ENCODE measurements around the gene NCKAP5L. TPM values are rescaled to one million over a fixed set of nuclear protein-coding genes. Genes with fewer than 3 reads are reported as not detected.

The NCKAP5L gene
- total RNA-seq, 2 donors from 2014 or later = 5.5 to 7.5 TPM

DNA sequence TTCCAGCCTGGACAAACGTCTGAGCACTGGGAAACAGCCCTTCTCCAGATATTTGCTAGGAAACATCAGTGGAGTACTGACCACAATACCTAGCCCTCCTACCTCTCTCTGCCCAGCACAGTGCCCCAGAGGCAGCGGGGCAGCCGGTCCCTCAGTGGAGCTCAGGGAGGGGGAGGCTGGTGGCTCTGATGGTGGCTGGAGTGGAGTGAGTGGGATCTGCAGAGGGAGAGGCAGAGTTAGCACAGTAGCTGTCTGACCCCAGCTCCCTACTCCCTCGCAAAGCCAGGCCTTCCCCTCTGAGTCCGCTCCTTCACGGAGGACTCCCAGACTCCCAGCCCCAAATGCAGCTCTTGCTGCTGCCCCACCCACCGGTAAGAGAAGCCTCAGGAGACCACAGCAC is 30.0 kb downstream of the NCKAP5L start:
- Mint-ChIP-seq H3K36me3 (no peaks in the 10 kb centered on the region), H3K27ac (no peak overlapping the region), H3K9me3 (no peaks in the 10 kb centered on the region)
- DNase-seq (ENCODE audit: low spot score in 2 of 2) (no peak), ATAC-seq (no peak)

DNA sequence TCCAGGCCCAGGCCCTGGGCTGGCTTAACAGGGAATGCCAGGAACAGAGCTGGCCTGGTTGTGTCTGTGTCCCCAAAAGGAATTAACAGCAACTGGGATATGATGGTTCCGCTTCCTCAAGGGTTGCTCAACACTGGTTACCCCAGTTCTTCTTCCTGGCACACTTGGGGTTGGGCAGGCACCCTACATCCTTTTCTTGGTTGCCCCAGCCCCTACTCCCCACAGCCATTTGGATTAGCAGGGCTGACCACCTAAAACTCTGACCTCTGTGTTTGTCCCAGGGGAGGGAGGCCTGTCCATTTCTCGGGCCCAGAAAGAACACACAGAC is 30.8 kb downstream of the NCKAP5L start:
- H3K27ac Mint-ChIP-seq = peak overlapping the region in 1 of 2 donors; percentile 60
- ATAC-seq = no peak
- DNase-seq (ENCODE audit: low spot score in 2 of 2) = no peak
- H3K36me3 Mint-ChIP-seq = no peaks in the 10 kb centered on the region
- no peaks in the 10 kb centered on the region for H3K9me3 Mint-ChIP-seq

GRCh38 chr12:49796606-49797448 is 31.4 kb downstream of the NCKAP5L start:
- DNase-seq (ENCODE audit: low spot score in 2 of 2) (no peak), ATAC-seq (no peak)
- no peak overlapping the region for H3K27ac Mint-ChIP-seq

GRCh38 chr12:49796155-49796554 is 32.1 kb downstream of the NCKAP5L start:
- no peaks in the 10 kb centered on the region for H3K36me3 Mint-ChIP-seq

More at GRCh38 chr12:49796606-49797448, 31.4 kb downstream of the NCKAP5L start:
- H3K9me3 Mint-ChIP-seq = no peaks in the 10 kb centered on the region
- no peaks in the 10 kb centered on the region for H3K36me3 Mint-ChIP-seq

DNA sequence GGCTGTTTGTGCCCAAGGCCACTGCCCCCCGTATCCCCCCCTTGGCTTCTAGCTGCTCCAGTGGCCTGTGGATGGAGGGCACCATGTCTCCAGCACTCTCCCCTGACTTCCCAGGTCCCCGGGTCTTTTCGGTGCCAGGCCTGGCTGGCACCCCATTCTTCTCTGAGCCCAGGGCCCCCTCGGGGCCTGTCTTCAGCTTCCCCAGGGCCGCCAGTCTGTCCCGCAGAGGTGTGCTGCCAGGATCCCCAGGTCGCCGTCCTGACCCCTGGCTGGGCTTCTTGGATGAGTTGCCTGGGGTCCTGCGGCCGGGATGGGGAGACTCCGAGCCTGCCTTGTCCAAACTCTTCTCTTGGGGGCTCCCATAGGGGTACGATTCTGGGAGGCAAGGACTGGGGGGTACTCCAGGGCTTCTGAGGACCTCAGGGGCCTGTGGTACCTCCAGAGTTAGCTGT is 32.5 kb downstream of the NCKAP5L start:
- DNase-seq (ENCODE audit: low spot score in 2 of 2) = no peak
- no peak for ATAC-seq
- peak overlapping the region in 1 of 2 donors; percentile 15 for H3K27ac Mint-ChIP-seq
- H3K36me3 Mint-ChIP-seq = no peaks in the 10 kb centered on the region
- no peaks in the 10 kb centered on the region for H3K9me3 Mint-ChIP-seq

More at GRCh38 chr12:49796155-49796554, 32.1 kb downstream of the NCKAP5L start:
- Mint-ChIP-seq H3K9me3 (no peaks in the 10 kb centered on the region), H3K27ac (peak overlapping the region; percentile 15 to 50)
- DNase-seq (ENCODE audit: low spot score in 2 of 2) (no peak), ATAC-seq (no peak)

- no peak for ATAC-seq
- no peaks in the 10 kb centered on the region for H3K36me3 Mint-ChIP-seq
These were observed 33.2 kb downstream of the NCKAP5L start for GRCh38 chr12:49794811-49795653.

DNA sequence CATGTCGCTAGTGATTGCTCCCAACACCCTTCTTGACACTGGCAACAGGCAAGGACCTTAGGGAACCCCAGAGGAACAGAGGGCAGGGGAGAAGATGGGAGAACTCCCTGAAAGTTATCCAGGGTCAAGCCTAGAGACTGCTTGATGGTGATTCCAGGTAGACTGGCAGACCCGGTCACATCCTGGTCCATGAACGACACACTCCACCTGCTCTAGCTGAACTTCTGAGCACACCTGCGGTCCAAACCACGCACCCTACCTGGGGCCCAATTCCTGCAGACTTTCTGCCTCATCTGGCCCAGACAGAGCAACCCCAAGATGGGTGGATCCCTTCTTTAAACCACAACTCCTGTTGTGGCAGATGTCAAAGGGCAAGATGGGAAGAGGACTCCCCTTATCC is 34.2 kb downstream of the NCKAP5L start:
- ATAC-seq (no peak), DNase-seq (ENCODE audit: low spot score in 2 of 2) (no peak)
- Mint-ChIP-seq H3K9me3 (no peaks in the 10 kb centered on the region), H3K36me3 (no peaks in the 10 kb centered on the region), H3K27ac (peak overlapping the region in 1 of 2 donors; percentile 4)

More at GRCh38 chr12:49794811-49795653, 33.2 kb downstream of the NCKAP5L start:
- Mint-ChIP-seq H3K27ac (peak overlapping the region in 1 of 2 donors; percentile 15), H3K9me3 (no peaks in the 10 kb centered on the region)
- no peak for DNase-seq (ENCODE audit: low spot score in 2 of 2)

DNA sequence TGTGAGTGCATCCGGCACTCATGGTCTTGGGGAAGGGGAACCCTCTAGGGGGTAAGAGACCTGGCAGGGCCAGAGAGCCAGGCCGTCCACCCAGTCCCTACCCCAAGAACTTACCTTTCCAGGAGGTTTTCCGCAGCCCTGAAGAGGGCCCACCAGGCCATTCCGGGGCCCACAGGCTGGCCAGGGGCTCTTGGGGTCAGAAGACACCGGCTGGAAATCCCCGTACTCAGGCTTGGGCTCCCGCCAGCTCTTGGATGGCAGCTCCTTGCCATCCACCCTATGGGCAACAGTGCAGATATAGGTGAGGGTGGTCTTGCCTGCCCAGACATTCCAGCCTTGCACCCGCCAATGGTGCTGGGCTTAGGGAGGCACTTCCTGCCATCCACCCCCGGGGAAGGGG is 34.6 kb downstream of the NCKAP5L start:
- no peaks in the 10 kb centered on the region for H3K36me3 Mint-ChIP-seq
- H3K9me3 Mint-ChIP-seq = no peaks in the 10 kb centered on the region
- ATAC-seq = no peak
- DNase-seq (ENCODE audit: low spot score in 2 of 2) = no peak
- H3K27ac Mint-ChIP-seq = no peak overlapping the region

DNA sequence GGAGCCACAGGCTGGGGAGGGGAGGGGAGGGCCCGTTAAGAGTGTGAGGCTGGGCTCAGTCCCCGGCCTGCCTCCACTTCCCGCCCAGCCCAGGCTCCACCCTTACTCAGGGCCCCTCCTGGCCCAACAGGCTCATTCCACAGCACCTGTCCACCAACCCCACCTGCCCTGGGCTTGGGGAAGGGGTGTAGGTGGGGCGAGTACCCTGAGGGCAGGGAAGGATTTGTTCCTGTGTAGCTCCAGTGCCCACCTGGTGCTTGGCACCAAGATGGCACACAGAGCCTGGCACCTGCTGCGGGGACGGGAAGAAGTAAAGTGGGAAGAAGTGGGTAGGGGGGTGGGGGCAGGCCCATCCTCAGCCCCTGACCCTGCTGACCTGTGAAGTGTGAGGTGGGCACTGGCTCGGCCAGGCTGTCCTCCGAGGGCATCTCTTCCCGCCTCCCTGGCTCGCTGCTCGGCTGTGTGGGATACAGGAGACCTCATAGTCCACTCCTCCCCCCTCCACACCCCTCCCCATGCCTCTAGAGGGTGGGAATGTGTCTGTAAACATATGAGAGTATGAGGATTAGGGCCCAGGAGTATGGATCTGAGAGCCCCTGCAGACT is 35.1 kb downstream of the NCKAP5L start:
- DNase-seq (ENCODE audit: low spot score in 2 of 2) (no peak), ATAC-seq (no peak)
- no peaks in the 10 kb centered on the region for H3K36me3 Mint-ChIP-seq
- no peaks in the 10 kb centered on the region for H3K9me3 Mint-ChIP-seq
- H3K27ac Mint-ChIP-seq = no peak overlapping the region

GRCh38 chr12:49792181-49792970 is 35.8 kb downstream of the NCKAP5L start:
- DNase-seq (ENCODE audit: low spot score in 2 of 2) (no peak), ATAC-seq (no peak)
- peaks cover 0 to 4% of the 10 kb centered on the region in 2 donors for H3K9me3 Mint-ChIP-seq
- H3K27ac Mint-ChIP-seq = no peak overlapping the region
- no peaks in the 10 kb centered on the region for H3K36me3 Mint-ChIP-seq

DNA sequence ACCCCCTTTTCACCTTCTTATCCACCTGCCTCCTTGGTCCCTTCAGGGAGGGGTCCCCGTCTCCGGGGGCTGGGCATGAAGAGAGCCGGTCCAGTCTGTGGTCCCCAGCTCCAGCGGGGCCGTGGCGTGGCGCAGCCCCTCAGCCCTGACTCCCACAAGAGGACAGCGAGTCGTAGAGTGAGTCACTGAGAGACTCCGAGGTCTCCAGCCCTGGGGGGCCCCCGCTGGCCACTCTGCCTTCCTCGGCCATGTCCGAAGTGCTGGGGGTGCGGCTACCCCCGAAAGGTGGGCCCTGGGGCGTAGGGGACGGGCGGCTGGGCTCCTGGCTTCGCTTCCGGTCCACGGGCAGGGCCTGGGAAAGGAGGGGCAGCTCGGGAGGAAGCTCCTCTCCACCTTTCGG is 36.5 kb downstream of the NCKAP5L start:
- ATAC-seq = no peak
- no peaks in the 10 kb centered on the region for H3K36me3 Mint-ChIP-seq
- H3K27ac Mint-ChIP-seq = no peak overlapping the region
- peaks cover 0 to 5% of the 10 kb centered on the region in 2 donors for H3K9me3 Mint-ChIP-seq
- no peak for DNase-seq (ENCODE audit: low spot score in 2 of 2)

- H3K9me3 Mint-ChIP-seq = peaks cover 0 to 5% of the 10 kb centered on the region in 2 donors
- H3K27ac Mint-ChIP-seq = peak overlapping the region in 1 of 2 donors; percentile 53
- ATAC-seq (no peak), DNase-seq (ENCODE audit: low spot score in 2 of 2) (no peak)
- no peaks in the 10 kb centered on the region for H3K36me3 Mint-ChIP-seq
These were observed 37.3 kb downstream of the NCKAP5L start for GRCh38 chr12:49790741-49791555.

DNA sequence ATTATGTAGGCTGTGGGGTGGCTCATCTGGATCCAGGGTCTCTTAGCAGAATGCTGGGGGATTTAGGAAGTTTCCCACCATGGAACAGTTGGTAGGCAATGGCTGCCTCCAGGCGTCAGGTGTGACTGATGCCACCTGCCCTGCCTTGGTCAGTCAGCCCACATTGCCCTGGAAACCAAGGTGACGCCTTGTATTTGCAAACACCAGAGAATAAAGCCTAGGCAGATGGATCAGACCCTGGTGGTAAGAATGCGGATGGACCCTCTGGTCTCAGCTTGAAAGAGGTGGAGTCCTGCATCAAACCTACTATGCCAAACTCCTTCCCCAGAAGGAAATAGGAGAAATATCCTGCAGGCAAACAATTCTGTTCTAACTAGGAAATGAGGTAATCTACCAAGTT is 38.2 kb downstream of the NCKAP5L start:
- peak overlapping the region in 1 of 2 donors; percentile 53 for H3K27ac Mint-ChIP-seq
- ATAC-seq (no peak), DNase-seq (ENCODE audit: low spot score in 2 of 2) (no peak)
- H3K36me3 Mint-ChIP-seq = no peaks in the 10 kb centered on the region
- peaks cover 0 to 5% of the 10 kb centered on the region in 2 donors for H3K9me3 Mint-ChIP-seq

GRCh38 chr12:49787672-49788071 is 40.5 kb downstream of the NCKAP5L start:
- Mint-ChIP-seq H3K27ac (no peak overlapping the region), H3K36me3 (no peaks in the 10 kb centered on the region), H3K9me3 (peaks cover 0 to 5% of the 10 kb centered on the region in 2 donors)
- ATAC-seq = no peak
- DNase-seq (ENCODE audit: low spot score in 2 of 2) = no peak

- Mint-ChIP-seq H3K9me3 (peaks cover 0 to 5% of the 10 kb centered on the region in 2 donors), H3K36me3 (no peaks in the 10 kb centered on the region), H3K27ac (no peak overlapping the region)
- ATAC-seq (no peak), DNase-seq (ENCODE audit: low spot score in 2 of 2) (no peak)
These were observed 43.3 kb downstream of the NCKAP5L start for GRCh38 chr12:49784756-49785409.

Measured in activated naive CD4-positive, alpha-beta T cell treated with anti-CD3 and anti-CD28 coated beads, Interleukin-2, amount 50 U/mL, for 72 hours (primary cell).